GM21717 (cell line): ENCODE results near the gene PAX8.

Source experiments
- ATAC-seq: cut with Tn5 transposase; IDR thresholded peaks from one replicate; pipeline ENCODE4 v1.9.1; 2021; ENCODE audit warnings: mild to moderate bottlenecking, moderate library complexity; ENCODE audit not compliant: unreplicated experiment

The PAX8 gene

DNA sequence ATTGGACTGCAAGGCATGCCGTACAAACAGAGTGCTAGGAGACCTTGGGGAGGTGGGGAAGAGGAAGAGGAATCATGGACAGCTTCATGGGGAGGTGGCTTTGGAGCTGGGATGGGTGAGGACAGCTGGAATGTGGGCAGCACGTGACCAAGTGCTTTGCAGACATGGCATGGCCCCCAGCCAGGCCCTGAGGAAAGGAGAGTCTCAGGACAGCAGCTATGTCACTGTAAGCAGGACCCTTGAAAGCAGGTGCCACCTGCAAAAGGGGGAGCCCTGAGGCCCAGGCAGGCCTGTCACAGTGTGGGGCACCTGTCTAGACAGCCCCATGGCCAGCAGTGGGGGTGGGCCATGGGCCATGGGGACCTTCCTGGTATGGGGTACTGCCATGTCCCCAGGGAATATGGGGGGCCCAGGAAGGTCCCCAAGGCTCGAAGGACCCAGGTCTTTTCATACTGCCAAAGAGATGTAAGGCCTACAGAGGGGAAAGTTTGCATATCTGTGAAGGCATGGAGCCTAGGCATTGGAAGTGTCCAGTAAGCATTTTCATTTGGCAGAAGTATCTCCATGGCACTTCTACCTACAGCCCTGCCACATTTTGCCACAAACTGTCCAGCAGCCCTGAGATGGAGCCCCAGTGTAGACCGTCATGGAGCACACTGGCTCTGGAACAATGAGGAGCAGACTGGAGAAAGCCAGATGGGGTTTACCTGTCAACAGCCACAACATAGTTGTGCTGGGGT lies 9.9 kb downstream of the PAX8 start:
- no peak for ATAC-seq

DNA sequence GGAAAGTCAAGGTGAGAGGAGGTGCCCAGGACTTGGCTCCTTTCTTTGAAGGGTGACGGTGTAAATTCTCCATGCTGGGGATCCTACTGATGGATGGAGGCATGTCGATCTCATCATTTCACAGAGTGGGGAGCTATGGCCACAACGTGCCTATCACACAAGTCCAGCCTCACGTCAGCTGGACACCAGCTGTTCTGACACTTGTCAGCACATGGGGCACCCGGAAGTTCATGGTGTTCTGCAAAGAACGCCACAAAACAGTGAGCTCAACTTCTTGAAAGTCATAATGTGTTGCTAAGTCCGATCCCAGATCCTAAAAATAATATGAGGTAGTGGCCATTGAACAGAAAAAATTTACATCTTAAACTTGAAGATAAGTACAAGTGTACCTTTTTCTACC lies 12.3 kb downstream of the PAX8 start:
- no peak for ATAC-seq

- ATAC-seq: no peak
Observed at GRCh38 chr2:113264713-113265403, 13.9 kb downstream of the PAX8 start.

GRCh38 chr2:113263546-113263945 lies 15.2 kb downstream of the PAX8 start:
- ATAC-seq: no peak

- ATAC-seq: no peak
Observed at GRCh38 chr2:113260991-113261390, 17.7 kb downstream of the PAX8 start.

DNA sequence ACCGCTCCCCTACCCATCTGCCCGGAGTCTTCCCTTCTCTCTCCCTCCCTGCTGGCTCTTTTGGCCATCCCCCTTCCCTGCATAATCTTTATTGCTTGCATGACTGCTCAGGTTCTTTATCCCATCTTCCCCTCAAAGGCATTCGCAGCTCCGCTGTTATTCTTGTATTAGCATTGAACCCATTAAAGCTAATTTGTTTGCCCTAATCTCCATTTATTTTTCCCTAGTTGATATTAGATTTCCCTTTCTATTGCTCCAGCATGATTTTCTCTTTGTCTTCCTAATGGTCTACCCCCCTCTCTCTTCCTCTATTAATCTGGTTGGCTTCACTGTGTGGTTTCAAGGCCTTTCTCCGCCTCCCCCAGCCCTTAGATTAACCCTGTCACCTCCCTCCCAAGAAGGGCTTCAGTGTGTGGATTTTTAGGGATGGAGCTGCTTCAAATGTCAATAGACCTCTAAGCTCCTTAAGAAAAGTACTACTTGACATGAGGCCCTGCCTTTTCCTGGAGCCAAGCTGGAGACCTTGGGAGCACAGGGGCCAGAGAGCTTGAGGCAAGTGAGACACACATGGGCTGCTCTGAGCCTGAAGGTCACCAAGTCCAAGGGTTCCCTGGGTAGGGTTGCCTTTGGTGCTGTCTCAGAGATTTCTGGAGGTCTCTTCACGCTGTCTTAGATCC lies 20.1 kb downstream of the PAX8 start:
- no peak for ATAC-seq

DNA sequence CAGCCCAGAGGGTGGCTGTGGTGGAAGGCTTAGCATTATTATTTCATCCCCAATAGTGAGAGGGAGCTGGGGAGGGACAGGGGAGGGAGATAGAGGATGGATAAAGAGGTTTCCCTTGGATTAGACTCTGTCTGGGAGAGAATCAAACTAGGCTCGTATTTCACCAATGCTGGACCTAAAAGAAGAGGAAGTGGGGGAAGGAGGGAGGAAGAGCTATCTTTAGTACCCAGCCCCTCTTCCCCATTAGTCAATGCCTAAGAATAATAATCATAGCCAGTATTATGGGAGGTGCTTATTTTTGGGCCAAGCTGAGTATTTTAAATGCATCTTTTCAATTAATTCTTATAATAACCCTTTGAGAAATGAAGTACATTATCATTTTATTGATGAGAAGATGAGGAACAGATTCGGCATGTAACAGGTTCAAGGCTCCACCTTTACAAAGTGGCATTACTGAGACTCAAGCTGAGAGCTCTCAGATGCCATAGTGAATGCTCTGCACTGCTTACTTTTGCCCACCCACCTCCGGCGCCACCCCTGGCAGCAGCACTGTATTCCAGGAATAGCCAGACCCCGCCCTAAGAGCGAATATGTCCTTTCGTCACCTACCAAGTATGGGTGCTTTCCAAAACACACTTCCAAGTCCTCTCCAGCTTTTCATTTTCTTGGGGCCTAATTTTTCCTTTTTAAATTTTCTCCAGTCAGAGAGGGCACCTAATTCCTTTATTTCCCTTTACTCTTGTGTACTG lies 21.0 kb downstream of the PAX8 start:
- no peak for ATAC-seq

- ATAC-seq: no peak
Observed at GRCh38 chr2:113255140-113256070, 23.3 kb downstream of the PAX8 start.

- ATAC-seq: no peak
Observed at GRCh38 chr2:113253453-113253852, 25.3 kb downstream of the PAX8 start.

DNA sequence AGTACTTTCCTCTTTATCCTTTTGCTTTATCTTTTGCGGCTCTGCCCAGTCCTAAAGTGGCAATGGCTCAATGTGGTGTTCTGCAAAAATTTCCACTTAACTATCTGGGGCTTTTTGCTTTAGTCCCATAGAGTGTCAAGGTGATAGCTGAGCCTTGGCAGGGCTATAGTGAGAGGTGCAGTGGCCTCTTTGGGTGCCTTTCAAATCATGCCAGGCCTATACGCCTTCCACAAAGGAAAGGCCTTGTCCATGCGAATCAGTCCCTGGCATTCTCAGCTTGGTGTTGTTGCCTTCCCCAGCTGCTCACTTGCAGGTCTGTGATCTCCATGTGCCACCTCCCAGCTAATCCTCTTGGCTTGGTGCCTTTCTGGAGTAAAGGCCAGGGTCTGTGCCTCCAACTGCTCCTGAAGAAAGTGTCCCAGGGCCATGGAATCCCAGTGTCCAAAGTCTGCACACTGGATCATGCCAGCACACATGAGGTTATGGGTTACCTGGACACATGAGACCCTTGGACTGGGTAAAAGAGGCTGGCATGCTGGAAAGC lies 26.6 kb downstream of the PAX8 start:
- ATAC-seq: no peak

DNA sequence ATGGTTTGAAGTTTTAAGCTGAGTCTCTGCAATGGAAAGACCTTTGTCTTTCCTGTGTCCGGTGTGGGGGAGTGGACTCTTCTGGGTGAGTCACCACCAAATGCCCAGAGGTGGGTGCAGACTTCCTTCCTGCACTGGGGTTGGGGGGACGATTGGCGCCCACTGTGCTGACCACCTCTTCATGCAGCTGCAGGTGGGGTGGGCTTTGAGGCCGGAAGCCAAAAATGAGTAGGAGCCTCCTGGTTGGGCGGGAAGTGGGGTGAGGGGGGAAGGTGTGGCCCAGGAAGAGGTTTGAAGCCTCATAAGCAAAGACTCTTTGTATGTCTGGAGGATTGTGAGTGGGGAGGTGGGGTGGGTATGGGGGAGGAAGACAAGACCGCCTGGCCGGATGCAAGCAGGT lies 27.6 kb downstream of the PAX8 start:
- no peak for ATAC-seq

- ATAC-seq: no peak
Observed at GRCh38 chr2:113248997-113249770, 29.5 kb downstream of the PAX8 start.

DNA sequence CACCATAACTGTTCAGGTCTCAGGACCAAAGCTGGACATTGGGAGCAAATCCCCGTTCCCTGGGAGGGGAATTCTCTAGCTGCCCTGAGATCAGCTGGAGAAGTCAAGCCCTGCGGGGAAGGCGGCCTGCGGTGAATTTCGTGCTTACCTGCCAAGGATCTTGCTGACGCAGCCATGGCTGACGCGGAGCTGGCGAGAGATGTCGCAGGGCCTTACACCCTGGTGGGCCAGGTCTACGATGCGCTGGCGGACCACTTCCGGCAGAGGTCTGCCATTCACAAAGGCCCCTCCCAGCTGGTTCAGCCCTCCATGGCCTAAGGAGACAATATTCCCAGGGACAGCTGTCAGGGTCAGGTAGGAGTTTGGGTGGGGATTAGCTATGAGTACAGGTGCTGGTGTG lies 32.1 kb downstream of the PAX8 start:
- ATAC-seq: no peak

- no peak for ATAC-seq
Observed at GRCh38 chr2:113245276-113245711, 33.4 kb downstream of the PAX8 start.

DNA sequence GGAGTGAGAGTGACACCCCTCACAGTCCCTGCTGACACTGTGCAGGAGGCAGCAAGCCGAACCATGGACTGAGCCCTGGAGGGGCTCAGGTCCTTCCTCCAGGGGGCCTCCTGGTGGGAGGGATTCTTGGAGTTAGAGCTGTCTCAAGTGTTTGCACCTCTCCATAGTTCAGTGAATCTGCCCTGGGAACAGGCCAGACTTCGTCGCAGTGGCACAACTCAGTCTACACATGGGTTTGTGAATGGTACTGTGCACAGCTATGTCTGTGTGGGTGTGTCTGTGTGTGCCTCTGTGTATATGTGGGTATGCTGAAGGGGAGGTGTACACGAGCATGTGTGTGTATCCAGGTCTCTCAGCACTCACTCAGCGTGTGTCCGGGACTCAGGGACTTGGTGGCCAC lies 36.4 kb downstream of the PAX8 start:
- no peak for ATAC-seq

GRCh38 chr2:113240915-113241911 lies 37.5 kb downstream of the PAX8 start:
- no peak for ATAC-seq

- no peak for ATAC-seq
Observed at GRCh38 chr2:113240150-113240914, 38.4 kb downstream of the PAX8 start.
